OCI-M2 (cell line): Measurements from ENCODE around the gene RFXAP.
"Not testable (repeated sequence)": the region's sequence is repeated elsewhere in the genome, so short reads cannot be mapped to it uniquely, and the experiment has no call there.

ENCODE experiments used
- DNase-seq: peaks from one replicate; lab custom pipeline; 2025; ENCODE audit not compliant: unreplicated experiment; lab: John Stamatoyannopoulos, UW

Gene RFXAP, protein sequence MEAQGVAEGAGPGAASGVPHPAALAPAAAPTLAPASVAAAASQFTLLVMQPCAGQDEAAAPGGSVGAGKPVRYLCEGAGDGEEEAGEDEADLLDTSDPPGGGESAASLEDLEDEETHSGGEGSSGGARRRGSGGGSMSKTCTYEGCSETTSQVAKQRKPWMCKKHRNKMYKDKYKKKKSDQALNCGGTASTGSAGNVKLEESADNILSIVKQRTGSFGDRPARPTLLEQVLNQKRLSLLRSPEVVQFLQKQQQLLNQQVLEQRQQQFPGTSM

DNA sequence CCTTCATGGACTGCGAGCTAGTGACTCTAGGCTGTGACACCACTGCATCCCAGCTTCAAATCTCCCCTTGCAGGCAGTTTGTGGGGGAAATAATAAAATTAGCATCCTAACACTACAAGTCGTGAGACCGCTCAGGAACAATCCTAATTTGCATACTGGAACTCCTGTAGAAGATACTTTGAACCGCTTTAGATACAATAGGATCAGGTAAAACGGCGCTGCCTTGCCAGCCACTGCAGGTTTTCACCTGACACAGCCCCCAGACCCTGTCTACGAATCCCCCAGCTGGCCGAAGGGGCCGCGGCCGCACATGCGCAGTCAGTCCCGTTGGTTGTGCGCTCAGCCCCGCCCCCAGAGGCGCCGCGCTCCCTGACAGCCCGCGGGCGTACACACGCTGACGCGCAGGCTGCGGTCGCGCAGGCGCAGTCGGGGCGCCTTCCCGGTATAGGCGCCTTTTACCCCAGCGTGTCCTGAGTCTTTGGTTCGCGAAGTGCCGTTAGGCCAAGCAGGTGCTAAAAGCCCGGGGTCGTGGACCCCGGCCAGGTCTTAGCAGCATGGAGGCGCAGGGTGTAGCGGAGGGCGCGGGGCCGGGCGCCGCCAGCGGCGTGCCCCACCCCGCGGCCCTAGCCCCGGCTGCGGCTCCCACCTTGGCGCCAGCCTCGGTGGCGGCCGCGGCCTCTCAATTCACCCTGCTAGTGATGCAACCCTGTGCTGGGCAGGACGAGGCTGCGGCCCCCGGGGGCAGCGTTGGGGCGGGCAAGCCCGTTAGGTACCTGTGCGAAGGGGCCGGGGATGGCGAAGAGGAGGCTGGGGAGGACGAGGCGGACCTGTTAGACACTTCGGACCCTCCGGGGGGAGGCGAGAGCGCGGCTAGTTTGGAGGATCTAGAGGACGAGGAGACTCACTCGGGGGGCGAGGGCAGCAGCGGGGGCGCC is at the start of gene RFXAP:
Gene RFXAP (plus strand): TSS at position 419 of the 935 bp plus-strand sequence. CDS start 136 bp downstream, at position 555.
- peak; percentile 35 for DNase-seq

DNA sequence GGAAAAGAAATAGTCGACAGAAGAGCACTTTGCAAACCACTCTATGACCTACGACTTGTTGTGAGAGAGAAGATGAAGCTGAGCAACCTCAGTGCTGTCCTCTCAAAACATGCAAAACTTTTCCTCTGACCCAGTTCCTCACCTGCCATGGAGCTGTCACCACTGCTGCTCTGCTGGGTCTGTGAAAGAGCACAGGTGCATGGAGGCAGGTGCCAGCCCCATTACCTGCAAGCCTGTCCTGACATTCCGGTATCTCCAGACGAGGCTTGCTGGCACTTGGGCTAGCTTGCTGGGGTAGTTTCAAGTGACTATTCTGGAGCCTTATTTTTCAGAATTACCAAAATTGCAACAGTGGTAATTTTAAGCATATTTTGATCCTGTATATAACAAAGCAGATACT is 49.5 kb upstream of the RFXAP start:
- no peak for DNase-seq

DNA sequence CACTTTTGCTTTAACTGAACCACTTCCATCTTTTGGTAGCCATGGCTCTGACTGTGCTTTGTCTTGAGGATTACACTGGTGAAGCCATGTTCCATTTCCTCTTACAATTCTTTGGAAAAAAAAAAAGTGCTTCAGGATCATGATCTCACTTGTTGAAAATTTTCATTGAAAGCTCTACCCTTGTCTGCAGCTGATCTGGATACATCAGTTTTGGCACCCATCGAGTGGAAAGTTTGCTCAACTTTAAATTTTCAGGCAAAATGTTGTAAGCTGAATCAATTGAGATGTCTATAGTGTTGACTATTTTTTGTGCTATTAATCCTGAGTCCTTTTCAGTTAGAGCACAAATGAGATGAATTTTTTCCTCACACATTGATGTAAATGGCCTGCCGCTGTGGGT is 48.3 kb upstream of the RFXAP start:
- DNase-seq: no peak

DNA sequence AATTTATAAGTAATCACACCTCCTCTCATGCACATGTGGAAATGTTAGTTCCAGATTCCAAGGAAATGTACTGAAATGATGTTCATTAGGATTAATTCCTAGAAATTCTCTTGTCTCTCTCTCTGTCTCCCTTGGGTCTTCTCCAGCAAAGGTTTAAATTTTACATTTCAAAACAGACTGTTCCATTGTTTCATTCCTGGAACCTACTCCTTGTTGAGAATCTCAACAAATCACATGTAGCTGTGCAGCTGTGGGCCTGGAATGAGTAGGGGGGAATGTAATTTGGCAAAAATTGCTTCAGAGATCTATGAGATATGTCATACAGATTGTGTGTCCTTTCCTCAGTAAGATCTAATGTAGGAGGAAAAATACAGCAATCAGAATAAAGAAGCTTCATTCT is 46.2 kb upstream of the RFXAP start:
- DNase-seq: no peak

DNA sequence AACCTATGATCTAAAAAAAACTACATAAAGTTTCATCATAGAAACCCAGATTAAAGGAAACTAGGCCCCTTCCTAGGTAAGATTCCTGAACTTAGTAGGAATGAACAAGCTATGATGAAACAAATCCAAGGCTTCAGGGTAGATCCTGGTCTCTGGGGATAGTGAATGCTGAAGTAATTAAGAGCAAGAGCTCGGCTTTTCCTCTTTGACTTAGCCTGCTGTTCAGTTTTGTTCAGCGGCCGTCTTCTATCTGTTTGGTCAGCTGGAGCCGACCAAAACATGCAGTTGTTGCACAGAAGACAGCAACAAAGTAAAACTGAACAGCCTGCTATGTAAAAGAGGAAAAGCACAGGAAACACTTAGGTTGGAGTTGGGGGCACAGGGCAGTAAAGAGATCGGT is 44.1 kb upstream of the RFXAP start:
- no peak for DNase-seq

DNA sequence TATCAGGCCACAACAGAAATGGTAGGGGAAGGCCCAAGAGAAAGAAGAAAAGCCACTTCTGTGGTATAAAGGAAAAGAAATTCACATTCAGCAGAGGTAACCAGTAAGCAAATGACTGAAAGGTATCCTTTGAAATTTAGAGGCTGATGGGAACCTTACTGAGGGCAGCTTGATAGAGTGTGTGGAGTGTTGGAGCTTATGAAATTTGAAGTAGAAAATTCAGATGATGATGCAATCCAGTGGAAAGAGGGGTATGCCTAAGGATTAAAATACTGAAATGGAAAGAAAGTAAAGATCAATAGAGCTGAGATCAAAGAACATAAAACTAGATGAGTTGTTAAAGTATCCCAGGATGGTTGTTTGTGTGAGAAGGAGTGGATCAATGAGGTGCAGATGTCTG is 42.8 kb upstream of the RFXAP start:
- no peak for DNase-seq

DNA sequence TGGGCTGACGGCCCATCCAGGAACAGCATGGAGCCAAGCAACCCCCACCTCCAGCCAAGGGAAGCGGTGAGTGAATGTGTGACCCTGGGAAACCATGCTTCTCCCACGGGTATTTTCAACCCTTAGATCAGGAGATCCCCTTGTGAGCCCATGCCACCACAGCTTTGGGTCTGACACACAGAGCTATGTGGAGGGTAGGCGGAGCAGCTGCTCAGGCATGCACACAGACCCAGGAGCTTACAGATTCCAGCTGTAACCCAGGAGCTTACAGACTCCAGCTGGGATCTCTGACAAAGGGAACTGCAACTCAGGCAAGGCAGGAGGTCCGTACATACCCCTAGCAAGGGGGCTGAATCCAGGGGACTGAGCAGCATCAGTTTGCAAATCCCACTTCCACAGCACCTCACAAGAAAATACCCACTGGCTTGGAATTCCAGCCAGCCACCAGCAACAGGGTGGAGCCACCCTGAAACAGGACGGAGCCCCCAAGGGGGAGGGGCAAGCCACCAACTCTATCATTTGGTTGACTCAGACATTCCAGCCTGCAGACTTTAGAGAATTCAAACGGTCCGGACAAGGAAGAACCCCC is 40.8 kb upstream of the RFXAP start:
- no peak for DNase-seq

DNA sequence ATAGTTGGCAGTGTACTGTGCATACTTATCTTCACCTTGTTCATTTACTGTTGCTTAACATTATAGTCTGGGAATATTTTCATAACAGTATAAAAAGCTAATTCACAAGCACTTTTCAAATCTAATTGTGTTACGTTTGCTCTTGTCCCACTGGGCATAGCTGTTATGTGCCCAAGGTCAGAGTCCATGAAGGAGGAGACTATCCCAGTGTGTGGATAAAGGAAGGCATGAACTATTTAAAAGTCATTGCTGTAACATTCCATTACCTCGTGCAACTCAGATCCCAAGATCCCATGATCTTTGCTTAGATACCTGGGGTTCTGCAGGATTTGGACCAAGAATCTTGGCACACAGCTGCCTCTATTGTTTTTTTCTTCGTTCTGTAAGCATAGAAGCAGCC is 35.1 kb upstream of the RFXAP start:
- DNase-seq: no peak

DNA sequence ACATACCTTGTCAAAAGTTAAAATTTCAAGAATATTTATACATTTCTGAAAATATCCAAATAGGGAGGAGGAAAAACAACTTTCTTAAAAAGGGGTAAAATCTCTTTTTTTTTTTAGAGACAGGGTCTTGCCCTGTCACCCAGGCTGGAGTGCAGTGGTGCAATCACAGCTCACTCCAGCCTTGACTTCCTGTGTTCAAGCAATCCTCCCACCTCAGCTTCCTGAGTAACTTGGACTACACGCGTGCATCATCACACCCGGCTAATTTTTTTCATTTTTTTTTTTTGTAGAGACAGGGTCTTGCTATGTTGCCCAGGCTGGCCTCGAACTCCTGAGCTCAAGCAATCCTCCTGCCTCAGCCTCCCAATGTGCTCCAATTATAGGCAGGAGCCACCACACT is 32.8 kb upstream of the RFXAP start:
- DNase-seq: not testable (repeated sequence)

DNA sequence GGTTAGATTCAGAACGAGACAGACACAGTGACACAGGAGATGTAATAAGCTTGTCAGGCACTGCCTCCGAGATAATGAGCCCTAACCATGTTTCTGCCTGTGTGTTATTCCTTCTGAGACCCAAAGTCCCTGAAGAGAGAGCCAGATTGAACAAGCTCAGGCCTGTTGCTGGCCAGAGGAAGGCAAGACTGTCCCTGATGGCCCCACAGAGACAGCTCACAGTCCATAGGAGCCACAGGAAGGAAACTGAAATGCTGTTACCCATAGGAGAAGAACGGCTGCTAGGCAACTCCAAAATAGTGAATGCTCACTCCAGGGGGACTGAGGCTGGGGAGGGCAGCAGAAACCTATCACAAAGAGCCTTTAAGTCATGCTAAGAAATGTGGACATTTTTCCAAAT is 31.8 kb upstream of the RFXAP start:
- DNase-seq: no peak

DNA sequence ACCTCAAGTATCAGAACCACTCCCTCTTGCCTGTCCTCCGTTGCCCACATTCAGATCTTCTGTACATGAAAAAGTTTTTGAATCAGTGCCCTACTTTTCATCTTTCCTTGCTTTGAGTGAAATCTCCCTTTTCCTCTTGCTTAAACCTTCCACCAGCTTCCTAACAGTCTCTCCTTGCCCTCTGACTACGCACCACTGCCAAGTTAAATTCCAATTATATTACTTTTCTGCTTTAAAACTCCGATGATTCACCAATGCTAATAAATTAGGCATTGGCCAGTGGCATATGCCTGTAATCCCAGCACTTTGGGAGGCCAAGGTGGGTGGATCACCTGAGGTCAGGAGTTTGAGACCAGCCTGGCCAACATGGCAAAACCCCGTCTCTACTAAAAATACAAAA is 30.7 kb upstream of the RFXAP start:
- no peak for DNase-seq

DNA sequence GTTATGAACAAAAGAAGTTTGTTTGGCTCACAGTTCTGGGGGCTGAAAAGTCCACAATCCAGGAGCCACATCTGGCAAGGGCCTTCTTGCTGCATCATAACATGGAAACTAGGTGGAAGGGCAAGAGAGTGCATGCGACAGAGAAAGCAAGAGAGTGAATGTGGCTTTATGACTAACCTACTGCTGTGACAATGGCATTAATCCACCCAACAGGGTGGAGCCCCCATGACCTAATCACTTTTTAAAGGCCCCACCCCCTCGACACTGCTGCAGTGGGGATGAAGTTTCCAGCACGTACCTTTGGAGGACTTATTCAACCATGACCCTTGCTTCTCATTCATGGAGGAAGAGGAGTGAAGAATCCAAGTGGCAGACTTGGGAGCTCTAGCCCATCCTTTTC is 30.0 kb upstream of the RFXAP start:
- DNase-seq: no peak

DNA sequence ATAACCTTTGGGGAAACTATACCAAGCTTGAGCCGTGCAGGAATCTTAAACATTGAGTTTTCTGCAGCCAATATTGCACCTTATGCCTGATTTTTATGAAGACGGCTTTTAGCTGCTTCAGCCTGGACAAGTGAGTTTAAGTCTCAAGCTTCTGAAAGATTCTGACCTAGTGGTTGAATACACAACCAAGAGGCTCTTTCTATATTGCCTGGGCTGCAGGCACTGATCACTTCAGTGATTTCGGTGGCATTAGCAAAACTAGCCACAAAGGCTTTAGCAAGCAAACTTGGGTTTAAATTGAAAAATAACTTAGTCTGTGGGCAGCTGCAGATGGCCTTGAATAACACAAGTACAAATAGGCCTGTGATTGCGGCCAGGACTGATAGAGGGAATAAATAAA is 29.3 kb upstream of the RFXAP start:
- no peak for DNase-seq

DNA sequence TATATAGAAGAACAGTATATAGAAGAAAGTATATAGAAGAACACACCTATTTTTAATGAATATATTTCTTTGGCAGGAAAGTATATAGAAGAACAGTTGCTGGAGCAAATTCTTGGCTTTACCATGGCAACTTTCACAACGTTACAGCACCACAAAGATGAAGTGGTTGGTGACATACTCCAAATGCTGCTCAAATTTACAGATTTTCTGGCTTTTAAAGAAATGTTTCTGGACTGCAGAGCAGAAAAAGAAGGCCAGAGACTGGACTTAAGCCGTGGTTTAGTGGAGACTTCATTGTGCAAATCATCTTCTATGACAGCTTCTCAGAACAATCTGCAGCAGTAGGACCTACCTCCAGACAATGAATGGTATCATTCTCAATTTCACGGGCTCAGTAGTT is 24.3 kb upstream of the RFXAP start:
- DNase-seq: no peak

DNA sequence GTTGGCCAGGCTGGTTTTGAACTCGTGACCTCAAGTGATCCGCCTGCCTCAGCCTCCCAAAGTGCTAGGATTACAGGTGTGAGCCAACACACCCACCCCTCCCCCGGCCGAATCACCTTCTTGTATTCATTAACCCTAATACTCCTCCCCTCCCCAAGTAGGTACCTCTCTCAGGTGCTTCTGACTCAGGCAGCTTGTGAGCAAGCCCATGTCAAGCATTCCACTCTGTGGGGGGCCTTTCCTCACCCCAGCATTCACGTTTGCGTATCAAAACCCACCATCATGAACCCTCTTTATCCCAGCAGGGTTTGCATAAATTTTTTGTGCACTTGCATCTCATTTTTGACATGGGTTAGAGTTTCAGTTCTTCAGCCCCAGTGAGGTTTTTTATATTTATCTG is 23.6 kb upstream of the RFXAP start:
- DNase-seq: no peak

DNA sequence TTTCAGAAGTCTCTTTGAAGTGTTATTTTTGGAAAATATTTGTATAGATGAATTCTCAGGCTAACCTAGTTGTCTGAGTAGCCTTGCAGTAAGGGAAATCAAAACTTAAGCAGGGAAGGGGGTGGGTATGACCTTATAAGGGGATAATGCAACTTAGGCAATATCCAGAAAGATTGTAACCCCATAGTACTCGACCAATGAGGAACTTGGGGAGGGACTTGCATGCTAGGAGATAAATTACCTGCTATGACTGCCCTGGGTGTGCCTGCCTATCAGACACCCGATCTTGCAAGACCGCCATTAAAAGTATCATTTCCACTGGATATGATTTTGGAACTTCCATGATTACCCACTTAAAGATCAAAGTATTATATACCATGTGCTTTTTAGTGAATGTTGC is 23.0 kb upstream of the RFXAP start:
- DNase-seq: no peak

DNA sequence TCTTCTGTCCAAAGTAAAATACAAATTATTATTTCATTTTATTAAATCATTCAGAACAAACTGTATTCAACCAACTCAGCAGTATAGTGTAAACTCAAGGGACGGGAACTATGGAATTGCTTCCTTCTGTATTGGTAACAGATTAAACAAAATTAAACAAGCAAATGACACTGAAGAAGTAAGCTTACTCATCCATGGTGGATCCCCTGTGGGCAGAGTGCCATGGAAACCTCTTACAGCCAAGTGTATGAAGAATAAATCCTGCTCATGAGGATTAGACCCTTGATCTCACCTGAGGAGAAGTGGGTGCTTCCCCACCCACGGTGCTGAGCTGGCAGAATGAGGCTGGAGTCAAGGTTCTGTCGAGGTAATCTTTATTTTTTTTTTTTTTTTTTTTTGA is 18.0 kb upstream of the RFXAP start:
- DNase-seq: no peak

DNA sequence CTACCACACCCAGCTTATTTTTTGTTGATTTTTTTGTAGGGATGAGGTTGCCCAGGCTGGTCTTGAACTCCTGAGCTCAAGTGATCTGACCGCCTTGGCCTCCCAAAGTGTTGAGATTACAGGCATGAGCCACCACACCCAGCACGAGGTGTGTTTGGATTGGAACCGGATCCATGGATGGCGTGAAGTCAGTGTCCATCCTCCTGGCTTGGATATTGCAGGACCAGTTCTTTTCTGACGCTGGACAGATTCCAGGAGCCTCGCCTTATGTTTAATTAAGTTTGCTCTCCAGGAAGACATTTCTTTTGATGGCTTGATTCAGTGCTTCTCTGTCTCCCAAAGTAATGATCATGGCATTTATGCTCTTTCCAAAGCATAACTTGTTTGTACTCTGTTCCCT is 14.4 kb upstream of the RFXAP start:
- no peak for DNase-seq

DNA sequence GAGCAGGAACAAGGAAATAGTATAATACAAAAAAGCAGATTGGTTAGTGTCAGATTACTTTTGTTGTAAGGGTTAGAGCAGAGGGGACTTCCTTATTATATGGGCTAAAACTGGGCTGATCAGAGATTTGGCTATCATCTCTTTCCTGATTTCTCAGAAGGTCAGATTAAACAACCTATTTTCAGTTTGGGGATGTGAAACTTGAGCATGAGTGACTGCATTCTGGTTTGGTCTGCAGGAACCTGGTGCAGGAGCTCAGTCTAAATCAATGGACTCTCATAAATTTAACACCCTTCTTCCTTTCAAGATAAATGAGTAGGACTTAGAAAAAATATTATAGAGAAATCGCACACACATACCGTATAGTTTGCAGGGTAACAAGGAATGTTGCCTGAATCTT is 12.9 kb upstream of the RFXAP start:
- no peak for DNase-seq

DNA sequence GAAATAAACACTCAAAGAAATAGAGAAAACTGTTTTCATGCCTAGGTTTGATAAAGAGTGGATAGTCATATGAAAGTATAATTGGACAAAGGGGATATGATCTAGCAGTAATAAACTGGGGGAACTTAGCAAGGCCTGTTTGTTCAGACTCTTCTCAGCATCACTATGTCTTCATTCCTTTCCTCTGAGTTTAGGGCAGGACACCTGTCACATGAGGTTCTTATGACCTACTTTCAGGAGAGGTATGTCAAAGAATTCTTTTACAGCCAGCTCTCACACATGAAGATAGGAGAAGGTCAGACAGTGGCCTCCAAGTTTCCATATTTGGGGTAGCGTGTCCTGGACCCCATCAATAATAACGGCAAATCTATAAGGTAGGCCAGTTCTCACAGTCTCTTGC is 11.4 kb upstream of the RFXAP start:
- no peak for DNase-seq

DNA sequence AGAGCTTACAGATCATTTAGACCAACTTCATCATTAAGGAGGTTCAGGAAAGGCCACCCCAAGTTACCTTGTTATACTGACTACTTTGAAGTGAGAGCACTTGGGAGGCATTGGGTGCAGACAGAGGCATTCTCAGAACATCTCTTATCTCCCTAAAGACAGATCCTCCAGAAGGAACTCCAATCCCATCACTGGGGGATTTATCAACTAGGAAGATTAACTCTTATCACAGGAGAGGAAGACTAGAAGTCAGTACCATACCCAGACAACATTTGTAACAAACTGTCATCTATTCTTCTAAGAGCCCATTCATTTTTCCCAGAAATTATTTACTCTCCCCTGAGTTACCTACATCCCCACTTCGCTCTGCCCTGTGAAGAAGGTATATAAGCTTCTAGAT is 5.8 kb upstream of the RFXAP start:
- no peak for DNase-seq

DNA sequence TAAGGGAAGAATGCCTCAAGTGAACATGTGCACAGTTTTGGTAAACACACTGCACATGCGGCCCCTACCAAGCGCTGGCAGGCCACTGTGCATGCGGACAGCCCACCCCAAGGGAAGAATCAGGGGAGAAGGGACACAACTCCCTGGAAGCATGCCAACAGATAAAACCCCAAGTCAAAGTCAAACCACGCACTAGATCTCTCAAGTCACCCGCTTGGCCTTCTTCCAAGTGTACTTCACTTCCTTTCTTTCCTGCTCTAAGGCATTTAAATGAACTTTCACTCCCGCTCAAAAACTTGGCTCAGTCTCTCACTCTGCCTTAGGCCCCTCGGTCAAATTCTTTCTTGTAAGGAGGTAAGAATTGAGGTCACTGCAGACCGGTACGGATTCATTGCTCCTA is 4.6 kb upstream of the RFXAP start:
- DNase-seq: no peak
